OCI-LY7 (cell line): ENCODE results near the gene SSU72. TPM values are rescaled to one million over a fixed set of nuclear protein-coding genes. Genes with fewer than 3 reads are reported as not detected.

Experiments used
- BruUV-seq: library from RNA; stranded (reverse); fragments of 400-500 nt; replicated peaks from 2 replicates; lab custom pipeline; 2021; lab: Mats Ljungman, UMichigan
- CTCF ChIA-PET: fragments of 300-600 bp; sonication (Branson Sonifier 250); formaldehyde crosslinking; loops from one replicate; lab custom pipeline; 2022; ENCODE audit warnings: antibody characterized with exemption; ENCODE audit not compliant: unreplicated experiment; lab: Charles Lee
- POLR2A ChIA-PET: fragments of 300-600 bp; sonication (Branson Sonifier 250); formaldehyde crosslinking; loops from one replicate; lab custom pipeline; 2022; ENCODE audit warnings: antibody characterized with exemption; lab: Charles Lee
- DNase-seq: peaks from one replicate; pipeline ENCODE4 v3.0.0-alpha.2; 2015; ENCODE audit warnings: low spot score
- H2AFZ ChIP-seq: fragments of 200-600 bp; sonication (generic), shearing (Covaris generic); 2 replicates; pipeline ENCODE4 v1.6.1; 2014; ENCODE audit warnings: mild to moderate bottlenecking, antibody characterized with exemption, low read length, moderate library complexity
- H3K27ac ChIP-seq: fragments of 200-600 bp; sonication (generic); 2 replicates; pipeline ENCODE4 v1.5.1; 2014; ENCODE audit warnings: mixed run types, low read depth, mild to moderate bottlenecking, moderate library complexity, low read length, inconsistent platforms; ENCODE audit not compliant: poor library complexity, severe bottlenecking
- H3K36me3 ChIP-seq: fragments of 200-600 bp; sonication (generic); 2 replicates; pipeline ENCODE4 v1.6.1; 2014; ENCODE audit warnings: mild to moderate bottlenecking, antibody characterized with exemption, low read length, moderate library complexity, mixed read lengths; ENCODE audit not compliant: insufficient read depth
- H3K4me1 ChIP-seq: fragments of 200-600 bp; sonication (generic); 2 replicates; pipeline ENCODE4 v1.5.1; 2014; ENCODE audit warnings: mild to moderate bottlenecking, low read length; ENCODE audit not compliant: insufficient read depth, poor library complexity, severe bottlenecking
- H3K4me2 ChIP-seq: fragments of 200-600 bp; sonication (generic); 2 replicates; pipeline ENCODE4 v1.6.1; 2014; ENCODE audit warnings: mild to moderate bottlenecking, low read length
- H3K4me3 ChIP-seq: fragments of 200-600 bp; sonication (generic); 2 replicates; pipeline ENCODE4 v1.5.1; 2014; ENCODE audit warnings: mild to moderate bottlenecking, low read depth, low read length; ENCODE audit not compliant: poor library complexity, severe bottlenecking
- H3K79me2 ChIP-seq: fragments of 200-600 bp; sonication (generic); 2 replicates; pipeline ENCODE4 v1.6.1; 2016; ENCODE audit warnings: low read depth, mild to moderate bottlenecking, low read length, moderate library complexity, mixed read lengths; ENCODE audit not compliant: insufficient read depth
- H3K9me2 ChIP-seq: fragments of 200-600 bp; sonication (generic); 2 replicates; pipeline ENCODE4 v1.6.1; 2016; ENCODE audit warnings: mild to moderate bottlenecking, low read length, mixed read lengths; ENCODE audit not compliant: insufficient read depth
- H3K9me3 ChIP-seq: fragments of 200-600 bp; sonication (generic); 2 replicates; pipeline ENCODE4 v1.6.1; 2014; ENCODE audit warnings: mild to moderate bottlenecking, mixed run types, low read length, mixed read lengths
- H4K20me1 ChIP-seq: fragments of 200-600 bp; sonication (generic); 2 replicates; pipeline ENCODE4 v1.6.1; 2014; ENCODE audit warnings: mild to moderate bottlenecking, antibody characterized with exemption, low read length, moderate library complexity, mixed read lengths; ENCODE audit not compliant: insufficient read depth
- EZH2phosphoT487 ChIP-seq: fragments of 200-600 bp; sonication (generic); IDR thresholded peaks from 2 replicates; pipeline ENCODE4 v1.6.1; 2018; ENCODE audit warnings: low read depth, borderline replicate concordance, mild to moderate bottlenecking, mixed run types, antibody characterized with exemption, low read length, moderate library complexity, mixed read lengths
- intact Hi-C: fragments of 100-400 bp; cut with micrococcal nuclease; formaldehyde crosslinking; loops from one replicate; pipeline ENCODE4 v1.10.0; 2022; ENCODE audit not compliant: unreplicated experiment
- total RNA-seq, 2 experiments: library from RNA; depleted of rRNA in 1 of 2; stranded (reverse); fragments of >200 nt in 1 of 2; shearing (Covaris generic) in 1 of 2; gene quantifications; 2 replicates each; pipeline ENCODE4 v1.2.3, GENCODE V29; 2014 to 2022
- TF ChIP-seq, protein P1 (sequence below): fragments of 200-600 bp; sonication (generic); conservative IDR thresholded peaks from 2 replicates; pipeline ENCODE4 v1.5.1; 2014; ENCODE audit warnings: mild to moderate bottlenecking, antibody characterized with exemption, low read length, moderate library complexity, mixed read lengths

SSU72 gene
- total RNA-seq, 2 experiments from 2014 or later = 97.7 to 149 TPM

DNA sequence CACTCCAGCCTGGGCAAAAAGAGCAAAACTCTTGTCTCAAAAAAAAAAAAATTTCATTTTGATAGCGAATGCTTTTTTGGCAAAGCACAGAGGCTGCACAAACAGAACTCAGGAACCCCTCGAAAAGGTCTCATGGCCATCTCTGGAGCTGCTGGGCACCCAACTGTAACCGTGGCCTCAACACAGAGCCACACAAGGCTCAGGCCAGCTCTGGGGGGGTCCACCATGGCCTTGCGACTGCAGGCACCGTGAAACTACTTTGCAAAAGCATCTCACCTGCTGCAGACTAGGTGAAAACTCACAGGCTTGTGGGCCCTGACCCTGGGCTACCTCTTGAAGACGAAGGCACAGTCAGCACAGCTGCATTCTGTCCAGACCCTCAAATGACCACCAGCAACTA, 18.2 kb downstream of the SSU72 start:
- Histone ChIP-seq H4K20me1 (no peaks in the 10 kb centered on the region), H3K9me2 (no peaks in the 10 kb centered on the region), H3K4me2 (peak overlapping the region; percentile 57), H3K79me2 (no peaks in the 10 kb centered on the region; the same call in 1 of the 2 replicates), H2AFZ (no peak overlapping the region), H3K4me1 (peaks cover 33% of the 10 kb centered on the region), H3K27ac (peak overlapping the region; percentile 72), H3K4me3 (no peak overlapping the region), H3K36me3 (peaks cover 30% of the 10 kb centered on the region), H3K9me3 (no peaks in the 10 kb centered on the region)
- TF ChIP-seq, protein P1, sequence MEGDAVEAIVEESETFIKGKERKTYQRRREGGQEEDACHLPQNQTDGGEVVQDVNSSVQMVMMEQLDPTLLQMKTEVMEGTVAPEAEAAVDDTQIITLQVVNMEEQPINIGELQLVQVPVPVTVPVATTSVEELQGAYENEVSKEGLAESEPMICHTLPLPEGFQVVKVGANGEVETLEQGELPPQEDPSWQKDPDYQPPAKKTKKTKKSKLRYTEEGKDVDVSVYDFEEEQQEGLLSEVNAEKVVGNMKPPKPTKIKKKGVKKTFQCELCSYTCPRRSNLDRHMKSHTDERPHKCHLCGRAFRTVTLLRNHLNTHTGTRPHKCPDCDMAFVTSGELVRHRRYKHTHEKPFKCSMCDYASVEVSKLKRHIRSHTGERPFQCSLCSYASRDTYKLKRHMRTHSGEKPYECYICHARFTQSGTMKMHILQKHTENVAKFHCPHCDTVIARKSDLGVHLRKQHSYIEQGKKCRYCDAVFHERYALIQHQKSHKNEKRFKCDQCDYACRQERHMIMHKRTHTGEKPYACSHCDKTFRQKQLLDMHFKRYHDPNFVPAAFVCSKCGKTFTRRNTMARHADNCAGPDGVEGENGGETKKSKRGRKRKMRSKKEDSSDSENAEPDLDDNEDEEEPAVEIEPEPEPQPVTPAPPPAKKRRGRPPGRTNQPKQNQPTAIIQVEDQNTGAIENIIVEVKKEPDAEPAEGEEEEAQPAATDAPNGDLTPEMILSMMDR = no peak
- no peak for TF ChIP-seq EZH2phosphoT487
- BruUV-seq = no TSS peak
- CTCF ChIA-PET = no interaction called here
- DNase-seq = no peak
- intact Hi-C loops = no loop called here
- POLR2A ChIA-PET = interaction anchor here (1.6 kb wide), 1 partner anchor 14 kb away, joined by 6 read pairs; no protein-coding TSS in a partner anchor

DNA sequence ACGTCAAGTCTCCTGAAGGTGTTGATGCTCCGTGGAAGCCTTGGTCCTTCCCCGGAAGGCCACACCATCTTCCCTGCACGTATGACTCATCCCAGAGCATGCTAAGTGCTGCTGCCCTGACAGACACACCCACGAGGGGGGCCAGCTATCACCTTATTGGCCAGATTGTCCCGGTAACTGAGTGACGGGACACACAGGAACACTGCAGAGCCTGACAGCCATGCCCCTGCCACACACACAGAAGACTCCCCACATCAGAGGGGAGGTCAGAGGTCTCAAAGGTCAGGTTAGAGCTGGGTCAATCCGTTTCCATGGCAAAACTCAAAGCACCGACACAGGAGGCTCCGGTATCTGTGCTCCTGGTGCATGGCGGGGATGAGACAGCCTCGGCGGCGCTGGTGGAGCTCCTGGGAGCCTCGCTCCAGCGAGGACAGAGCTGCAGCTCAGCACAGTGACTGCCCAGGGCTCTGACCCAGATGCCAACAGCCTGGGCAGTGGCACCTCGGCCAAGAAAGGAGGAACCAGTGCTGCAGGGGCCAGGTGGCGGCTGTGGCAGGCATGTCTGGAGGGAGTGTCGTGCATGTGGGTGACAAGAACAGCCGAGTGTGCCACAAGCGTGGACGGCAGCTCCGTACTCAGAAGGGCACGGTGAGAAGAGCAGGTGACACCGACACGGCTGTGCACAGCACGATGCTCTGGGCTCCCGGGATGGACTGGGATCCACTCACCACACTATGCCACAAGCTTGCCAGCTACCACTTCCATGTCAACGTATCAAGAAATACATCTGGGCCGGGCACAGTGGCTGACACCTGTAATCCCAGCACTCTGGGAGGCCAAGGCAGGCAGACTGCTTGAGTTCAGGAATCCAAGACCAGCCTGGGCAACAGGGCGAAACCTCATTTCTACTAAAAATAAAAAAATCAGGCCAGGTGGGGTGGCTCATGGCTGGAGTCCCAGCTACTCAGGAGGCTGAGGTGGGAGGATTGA, 19.4 kb downstream of the SSU72 start:
- Histone ChIP-seq H3K4me2 (no peak overlapping the region), H3K79me2 (no peaks in the 10 kb centered on the region; the same call in 1 of the 2 replicates), H3K9me3 (no peaks in the 10 kb centered on the region), H3K36me3 (peaks cover 17% of the 10 kb centered on the region; the same call in 1 of the 2 replicates), H3K4me3 (no peak overlapping the region), H4K20me1 (no peaks in the 10 kb centered on the region), H3K4me1 (peaks cover 33% of the 10 kb centered on the region), H3K9me2 (no peaks in the 10 kb centered on the region), H2AFZ (no peak overlapping the region), H3K27ac (no peak overlapping the region)
- TF ChIP-seq EZH2phosphoT487 = no peak
- TF ChIP-seq, protein P1 = no peak
- DNase-seq = no peak
- BruUV-seq = no TSS peak
- intact Hi-C loops = no loop called here
- ChIA-PET POLR2A (no interaction called here), CTCF (no interaction called here)
